Hematopoietic multipotent progenitor cell treated with erythropoietin and hydrocortisone succinate and interleukin-3 and kit ligand, for 15 days (in vitro differentiated cells): Measurements from ENCODE around the gene HAUS3.

ENCODE experiments used
- DNase-seq: peaks from one replicate; pipeline ENCODE4 v3.0.0-alpha.2; 2015; ENCODE audit warnings: low spot score

HAUS3 gene, protein sequence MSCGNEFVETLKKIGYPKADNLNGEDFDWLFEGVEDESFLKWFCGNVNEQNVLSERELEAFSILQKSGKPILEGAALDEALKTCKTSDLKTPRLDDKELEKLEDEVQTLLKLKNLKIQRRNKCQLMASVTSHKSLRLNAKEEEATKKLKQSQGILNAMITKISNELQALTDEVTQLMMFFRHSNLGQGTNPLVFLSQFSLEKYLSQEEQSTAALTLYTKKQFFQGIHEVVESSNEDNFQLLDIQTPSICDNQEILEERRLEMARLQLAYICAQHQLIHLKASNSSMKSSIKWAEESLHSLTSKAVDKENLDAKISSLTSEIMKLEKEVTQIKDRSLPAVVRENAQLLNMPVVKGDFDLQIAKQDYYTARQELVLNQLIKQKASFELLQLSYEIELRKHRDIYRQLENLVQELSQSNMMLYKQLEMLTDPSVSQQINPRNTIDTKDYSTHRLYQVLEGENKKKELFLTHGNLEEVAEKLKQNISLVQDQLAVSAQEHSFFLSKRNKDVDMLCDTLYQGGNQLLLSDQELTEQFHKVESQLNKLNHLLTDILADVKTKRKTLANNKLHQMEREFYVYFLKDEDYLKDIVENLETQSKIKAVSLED

DNA sequence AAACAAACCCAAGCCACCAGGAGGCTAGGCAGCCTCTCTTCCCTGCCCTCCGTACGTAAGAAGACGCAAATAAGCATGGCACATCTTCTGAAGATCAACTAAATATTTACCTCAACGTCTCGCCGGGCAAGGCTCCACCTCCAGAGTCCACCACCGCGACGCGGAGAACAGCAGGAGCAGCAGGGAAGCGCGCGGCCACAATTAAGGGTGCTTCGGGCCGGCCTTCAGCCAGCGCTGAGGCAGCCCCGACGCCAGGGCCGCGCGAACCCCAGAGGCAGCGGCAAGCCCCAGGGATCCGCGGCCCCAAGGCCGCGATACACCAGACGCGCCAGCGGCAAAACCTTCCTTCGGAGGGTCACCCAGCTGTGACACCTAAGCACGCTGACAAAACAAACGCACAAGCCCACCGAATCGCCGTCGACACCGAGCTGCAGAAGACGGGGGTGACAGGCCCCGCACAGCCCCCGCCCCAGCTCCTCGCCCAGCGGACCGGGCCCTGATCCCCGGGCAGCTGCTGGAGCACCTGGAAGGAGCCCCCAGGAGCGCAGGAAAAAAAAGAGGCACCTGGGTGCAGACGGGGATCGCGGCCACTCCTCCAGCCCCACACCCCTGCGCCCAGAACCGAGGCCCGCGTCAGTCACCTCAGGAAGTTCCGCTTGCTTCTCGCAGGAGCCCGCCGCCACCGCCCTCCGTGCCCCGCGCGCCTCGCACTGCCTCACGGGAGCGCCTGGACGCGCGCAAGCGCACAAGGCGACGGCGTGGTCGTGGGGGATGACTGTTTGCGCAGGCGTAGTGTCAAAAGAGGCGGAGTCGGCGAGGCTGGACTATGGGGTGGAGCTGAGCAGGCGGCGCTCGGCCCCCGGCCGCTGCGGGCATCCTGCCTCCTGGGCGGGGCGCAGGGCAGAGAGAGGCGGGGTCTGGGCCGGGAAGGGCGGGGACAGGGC is at the start of gene HAUS3, which contains the start of gene POLN:
Gene HAUS3 (minus strand): TSS at position 712 of the 944 bp plus-strand sequence. CDS start 1,175 bp downstream, outside the sequence.
Gene POLN (minus strand): TSS at position 712 of the 944 bp plus-strand sequence. CDS start 12,890 bp downstream, outside the sequence.
- DNase-seq = peak; percentile 99

DNA sequence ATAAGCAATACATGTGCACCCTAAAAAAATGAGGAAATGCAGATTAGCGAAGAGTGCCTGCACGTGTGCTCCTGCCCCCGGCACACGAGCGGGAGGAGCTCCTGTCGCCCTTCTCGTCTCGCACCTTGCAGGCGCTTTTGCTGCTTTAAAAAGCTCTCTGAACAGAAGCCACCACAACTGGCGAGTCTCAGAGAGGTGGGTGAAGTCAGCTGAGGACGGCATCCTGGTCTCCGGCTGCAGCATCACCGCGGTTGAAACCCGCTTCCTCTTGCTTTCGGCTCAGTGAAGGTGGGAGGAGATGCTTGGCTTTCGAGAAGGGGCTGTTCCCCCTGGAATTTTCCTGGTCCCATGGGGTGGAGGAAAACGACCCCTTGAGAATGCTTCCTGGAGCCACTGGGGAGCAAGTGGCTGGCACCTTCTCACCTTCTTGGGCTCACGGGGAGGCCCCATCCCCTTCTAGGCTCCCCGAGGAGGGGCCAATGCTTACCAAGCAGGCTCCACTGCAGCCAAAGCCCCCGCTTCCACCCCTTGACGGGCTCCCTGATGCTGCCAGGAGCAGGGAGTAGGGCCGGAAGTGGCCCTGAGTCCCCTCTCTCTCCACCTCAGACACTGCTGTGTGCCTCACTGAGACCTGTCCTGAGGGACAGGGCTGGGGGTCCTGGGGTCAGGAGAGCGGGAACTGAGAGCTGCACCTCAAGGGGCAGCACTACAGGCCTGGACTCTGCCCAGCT is 49.2 kb upstream of the HAUS3 start:
- DNase-seq = no peak

DNA sequence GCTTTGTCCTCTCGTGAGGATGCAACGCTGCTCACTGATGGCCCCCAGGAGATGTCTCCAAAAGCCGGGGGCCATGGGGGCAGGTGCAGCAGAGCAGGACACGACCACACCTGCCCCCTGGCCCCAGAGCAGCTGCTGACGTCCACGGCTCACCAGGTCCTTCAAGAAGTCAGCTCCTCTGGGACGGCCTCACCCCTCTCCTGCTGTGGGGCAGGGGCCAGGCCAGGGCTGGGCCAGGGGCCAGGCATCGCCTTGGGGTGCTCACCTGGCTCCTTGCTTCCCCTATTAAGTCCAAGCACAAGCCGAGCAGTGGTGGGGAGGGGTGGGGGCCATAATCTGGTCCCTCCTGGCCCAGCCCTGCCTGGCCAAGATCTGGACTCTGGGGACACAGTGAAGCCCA is 48.6 kb upstream of the HAUS3 start:
- no peak for DNase-seq

DNA sequence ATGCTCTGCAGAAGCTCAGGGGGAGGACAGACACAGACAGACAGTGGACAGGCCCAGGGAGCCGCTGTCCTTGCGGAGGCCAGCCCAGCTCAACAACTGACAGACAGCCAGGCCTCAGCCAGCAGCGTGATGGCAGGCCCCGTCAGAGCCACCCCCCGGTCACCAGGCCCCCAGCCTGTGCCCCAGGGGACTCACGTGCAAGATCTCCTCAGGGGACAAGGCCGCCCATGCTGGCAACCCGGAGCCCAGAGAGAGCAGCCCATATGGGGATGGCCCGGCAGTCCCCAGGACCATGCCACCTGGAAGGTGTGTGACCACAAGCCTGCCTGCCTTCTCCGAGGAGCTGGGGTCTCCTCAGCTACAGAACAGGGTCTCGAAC is 48.0 kb upstream of the HAUS3 start:
- no peak for DNase-seq

DNA sequence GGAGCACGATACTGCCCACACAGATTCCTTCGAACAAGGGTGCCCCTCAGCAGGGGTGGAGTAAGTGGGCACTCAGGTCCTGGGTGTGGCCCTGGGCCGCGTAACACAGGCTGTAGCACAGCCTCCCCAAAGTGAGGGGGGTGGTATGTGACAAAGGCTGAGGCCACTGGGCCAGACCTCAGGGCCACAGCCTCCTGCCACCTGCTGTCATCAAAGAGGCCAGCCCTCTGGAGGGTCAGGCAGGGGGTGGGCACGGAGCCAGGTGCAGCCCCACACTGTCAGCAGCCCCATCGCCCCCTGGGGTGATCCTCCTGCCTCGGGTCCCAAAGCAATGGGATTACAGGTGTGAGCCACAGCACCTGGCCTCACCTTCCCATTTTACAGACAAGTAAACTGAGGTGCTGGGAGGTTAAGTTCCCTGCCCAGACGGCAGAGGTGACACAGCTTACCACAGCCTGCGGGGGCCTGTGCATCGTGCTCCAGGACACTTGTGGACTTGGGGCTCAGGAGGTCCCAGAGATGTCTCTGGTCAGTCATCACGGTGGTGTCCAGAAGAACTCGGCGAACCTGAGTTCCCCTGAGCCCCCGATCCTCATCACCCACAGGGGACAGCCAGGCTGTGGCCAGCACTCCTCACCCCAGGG is 47.5 kb upstream of the HAUS3 start:
- no peak for DNase-seq

DNA sequence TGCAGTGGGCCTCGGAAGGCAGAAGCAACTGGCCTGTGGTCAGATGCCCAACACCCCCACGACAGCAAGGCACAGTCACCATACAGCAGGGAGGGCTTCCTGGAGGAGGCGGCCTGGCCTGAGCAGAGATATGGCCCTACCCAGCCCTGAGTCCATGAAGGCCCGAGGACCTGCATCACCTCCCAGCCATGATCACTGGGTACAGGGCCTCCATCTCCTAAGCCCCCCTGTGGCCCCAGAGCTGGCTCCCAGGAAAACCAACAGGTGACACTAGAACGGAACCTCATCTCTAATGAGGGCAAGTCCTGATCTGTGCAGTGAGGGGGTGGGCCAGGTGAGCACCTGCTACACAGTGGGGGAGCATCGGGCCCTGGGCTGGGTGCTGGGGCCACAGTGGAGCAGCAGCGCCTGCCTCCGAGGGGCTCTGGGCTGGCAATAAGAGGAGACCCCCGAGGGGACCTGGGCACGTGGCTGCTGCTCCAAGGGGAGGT is 46.2 kb upstream of the HAUS3 start:
- no peak for DNase-seq

DNA sequence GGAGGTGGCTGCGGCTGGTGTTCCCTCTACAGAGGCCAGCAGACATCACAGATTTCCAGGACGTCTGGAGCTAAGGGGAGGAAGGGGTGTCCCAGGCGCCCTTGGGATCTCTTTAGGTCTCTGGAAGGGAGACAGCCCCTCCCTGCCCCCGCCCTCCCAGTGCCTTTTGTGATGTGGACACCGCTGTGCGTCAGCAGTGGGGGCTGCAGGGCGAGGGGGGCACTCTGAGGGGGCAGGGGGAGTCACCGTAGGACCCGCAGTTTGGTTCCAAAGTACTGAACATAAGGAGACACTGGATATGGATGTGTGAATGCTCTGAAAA is 45.6 kb upstream of the HAUS3 start:
- no peak for DNase-seq

DNA sequence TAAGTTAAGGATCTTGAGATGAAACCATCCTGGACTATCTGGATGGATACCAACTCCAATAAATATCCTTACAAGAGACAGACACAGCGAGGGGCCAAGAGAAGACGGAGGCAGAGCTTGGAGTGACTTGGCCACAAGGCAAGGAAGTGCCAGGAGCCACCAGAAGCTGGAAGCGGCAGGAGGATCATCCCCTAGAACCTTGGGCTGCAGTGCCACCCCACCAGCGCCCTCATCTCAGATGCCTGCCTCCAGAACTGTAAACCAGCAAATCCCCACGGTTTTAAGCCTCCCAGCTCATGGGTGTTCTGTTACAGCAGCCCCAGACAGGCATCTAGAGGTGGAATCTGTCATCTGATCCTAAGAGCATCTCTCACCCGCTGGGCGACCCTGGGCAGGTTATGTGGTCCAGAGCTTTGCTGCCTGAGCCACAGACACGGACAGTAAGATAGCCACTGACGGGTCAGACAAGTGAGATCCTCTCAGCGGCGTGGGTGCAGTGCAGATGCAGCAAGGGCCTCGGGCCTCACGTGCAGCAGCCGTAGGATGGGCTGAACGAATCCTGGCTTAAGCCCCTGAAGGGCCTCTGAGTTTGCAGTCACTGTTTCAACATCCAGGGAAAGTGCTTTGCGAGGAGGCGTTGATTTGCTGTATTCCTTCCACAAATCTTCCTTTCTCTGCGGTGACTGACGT is 45.1 kb upstream of the HAUS3 start:
- no peak for DNase-seq

DNA sequence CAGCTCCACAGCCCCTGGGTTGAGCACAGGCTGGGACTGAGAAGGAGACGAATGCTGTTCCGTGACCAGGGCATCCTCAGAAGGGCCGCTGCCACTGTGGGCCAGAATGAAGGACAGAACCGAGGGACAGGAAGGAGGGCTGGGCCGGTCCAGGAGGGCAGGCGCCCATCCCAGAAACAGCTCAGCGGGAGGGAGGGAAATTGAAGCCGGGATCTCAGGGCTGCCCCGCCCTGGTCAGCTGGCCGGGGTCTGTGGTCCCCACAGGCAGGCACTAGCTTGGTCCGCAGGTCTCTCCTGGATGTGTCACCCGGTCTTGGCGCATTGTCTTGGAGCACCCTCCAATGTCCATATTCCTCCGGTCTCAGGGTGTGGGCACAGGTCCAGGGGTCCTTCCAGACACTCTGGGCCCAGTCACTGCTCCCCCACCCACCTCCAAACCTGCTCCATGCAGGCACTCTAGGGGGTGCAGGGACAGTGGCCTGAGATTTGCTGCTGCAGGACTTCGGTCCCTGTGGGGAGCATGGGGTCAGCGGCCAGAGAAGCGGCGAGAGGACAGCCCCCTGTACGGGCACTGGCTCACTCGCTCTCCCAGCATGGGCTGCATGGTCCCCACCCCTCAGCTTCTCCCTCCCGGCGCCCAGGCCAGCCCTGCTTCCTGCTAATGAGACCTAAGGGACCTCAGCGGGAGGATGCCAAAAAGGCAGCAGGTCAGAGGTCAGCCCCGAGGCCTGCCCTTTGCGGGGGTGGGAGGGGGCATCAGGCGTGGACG is 43.9 kb upstream of the HAUS3 start:
- DNase-seq = no peak

DNA sequence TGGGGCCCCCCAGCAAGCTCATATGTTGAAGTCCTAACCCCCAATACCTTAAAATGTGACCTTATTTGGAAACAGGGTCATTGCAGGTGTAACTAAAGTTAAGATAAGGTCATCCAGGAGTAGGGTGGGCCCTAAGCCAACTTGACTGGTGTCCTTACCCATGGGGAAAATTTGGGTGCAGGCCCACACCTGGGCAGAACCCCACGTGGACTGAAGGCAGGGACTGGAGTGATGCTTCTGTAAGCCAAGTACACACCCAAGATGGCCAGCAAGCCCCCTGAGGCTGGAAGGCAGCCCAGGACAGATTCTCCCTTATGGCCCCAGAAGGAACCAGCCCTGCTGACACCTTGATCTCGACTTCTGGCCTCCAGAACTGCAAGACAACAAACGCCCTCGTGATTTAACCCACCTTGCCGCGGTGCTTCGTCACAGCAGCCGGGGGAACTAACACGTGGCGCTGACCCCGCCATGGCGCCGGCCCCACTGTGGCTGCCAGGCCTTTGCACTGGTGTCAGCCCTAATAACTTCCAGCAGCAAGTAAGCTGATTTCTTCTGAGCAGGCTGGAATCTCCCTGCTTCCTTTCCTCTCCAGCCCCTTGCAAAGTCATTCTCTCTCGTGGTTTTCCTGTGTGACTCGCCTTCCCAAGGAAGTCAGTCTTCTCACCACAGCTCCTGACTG is 43.2 kb upstream of the HAUS3 start:
- DNase-seq = no peak

DNA sequence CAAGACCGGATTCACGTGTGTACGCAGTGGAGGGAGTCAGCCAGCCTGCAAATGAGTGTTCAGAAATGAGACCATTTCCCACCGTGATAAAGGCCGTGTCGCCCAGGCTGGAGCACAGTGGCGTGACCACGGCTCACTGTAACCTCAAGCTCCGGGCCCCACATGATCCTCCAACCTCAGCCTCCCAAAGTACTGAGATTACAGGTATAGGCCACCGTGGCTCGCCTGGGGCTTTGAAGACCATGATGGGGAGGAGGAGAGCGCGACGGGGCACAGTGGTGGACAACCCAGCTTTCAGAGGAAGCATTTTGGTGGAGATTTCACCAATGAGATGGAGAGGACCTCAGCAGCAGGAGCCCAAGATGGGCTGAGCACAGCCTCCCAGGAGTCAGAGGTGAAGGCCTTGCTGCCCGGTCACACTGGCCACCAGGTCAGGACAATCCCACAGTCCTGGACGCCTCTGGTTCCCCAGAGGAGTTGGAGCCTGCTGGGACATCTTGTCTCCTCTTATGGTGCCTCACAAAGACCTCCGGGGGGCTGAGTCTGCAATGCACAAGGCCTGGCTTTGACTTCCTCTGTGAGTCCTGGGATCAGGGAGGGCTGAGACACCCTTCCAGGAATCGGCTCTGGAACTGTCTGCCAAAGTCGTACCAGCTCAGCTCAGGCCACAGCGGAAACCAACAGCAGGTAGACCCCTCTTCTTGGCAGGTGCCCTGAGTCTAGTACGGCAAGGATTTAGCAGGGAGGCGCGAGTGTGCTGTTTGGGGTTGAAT is 42.4 kb upstream of the HAUS3 start:
- DNase-seq = no peak

DNA sequence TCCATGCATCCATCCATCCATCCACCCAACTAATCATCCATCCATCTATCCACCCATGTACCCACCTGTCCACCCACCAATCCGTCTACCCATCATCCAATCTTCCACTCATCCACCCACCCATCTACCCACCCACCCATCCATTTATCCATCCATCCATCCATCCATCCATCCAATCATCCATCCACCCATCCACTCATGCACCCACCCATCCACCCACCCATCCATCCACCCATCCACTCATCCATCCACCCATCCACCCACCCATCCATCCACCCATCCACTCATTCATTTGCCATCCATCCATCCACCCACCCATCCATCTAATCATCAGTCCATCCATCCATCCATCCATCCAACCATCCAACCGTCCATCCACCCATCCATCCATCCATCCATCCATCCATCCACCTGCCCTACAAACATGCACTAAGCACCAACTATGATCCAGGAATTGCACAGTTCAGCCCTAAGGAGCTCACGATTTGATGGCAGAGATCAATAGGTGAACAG is 41.3 kb upstream of the HAUS3 start:
- DNase-seq = no peak

DNA sequence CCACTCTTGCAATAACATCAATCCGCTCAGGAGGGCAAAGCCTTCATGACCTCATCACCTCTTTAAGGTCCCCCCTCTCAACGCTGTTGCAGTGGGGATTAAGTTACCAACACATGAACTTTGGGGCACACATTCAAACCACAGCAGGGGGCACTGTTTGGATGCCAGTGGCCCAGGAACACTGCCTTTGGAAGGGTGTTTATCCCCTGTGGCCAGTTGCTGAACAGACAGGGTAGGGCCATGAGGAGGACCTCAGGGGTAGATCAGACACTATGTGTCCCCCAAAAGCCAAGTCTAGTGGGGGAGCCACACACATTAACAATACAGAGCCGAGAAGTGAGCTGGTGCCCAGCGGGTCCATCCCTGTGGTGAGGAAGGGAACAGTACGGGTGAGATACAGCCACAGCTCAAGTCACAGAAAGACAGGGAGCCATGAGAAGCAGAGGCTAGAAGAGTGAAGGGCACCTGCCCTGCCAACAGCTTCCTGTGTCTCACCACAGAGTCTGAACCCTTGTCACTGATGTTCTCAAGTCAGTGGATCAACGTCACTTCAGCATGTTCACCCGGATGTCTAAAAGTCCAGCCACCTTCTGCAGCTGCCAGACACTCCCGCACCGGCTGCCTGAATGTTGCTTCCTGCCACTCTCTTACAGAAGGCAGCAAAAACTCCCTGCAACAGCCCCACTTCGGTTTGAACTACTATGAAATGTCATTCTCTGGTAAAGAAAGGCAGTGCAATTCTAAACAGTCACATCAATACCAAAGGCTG is 39.8 kb upstream of the HAUS3 start:
- no peak for DNase-seq

DNA sequence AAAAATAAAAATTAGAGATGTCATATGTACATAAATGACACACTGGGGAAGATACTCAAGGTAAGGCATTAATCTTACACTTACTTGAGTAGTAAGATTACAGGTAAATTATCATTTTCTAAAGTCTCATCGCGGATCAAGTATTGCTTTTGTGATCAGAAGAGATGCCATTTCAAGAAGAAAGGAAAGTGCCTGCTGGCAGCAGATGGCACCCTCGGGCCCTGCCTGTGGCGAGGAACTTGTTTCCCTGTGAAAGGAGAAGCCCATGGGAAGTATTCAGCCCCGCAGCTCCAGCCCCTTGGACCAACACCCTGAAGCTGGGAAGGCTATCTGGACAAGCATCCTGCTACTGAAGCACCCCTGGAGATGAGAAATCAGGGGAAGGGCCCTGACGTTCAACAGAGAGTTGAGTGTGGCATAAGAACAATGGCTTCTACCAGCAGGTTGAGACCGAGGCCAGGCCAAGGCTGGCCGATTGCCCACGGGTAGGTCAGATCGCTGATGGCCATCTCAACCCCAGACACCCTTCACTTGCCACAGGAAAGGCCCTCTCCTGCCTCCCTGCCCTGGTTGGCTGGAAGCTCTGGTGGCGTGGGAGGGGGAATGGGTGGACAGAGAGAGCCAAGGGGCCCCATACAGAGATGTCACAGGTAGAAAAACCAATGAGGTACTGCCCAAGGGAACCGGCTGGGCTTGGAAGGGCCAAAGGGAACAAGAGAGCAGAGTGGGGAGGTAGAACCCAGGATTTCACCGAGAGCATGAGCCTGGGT is 38.8 kb upstream of the HAUS3 start:
- no peak for DNase-seq

DNA sequence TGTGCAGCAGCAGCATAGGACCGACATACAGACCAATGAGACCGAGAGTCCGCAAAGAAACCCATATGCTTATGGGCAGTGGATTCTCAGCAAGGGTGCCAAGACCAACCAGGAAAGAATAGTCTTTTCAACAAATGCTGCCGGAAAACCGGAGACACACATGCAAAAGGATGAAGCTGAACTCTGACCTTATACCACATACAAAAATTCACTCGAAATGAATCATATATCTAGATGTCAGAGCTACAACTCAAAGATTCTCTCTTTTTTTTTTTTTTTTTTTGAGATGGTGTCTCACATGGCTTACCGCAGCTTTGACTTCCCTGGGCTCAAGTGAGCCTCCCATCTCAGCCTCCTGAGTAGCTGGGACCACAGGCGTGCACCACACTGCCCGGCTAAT is 36.0 kb upstream of the HAUS3 start:
- DNase-seq = no peak

DNA sequence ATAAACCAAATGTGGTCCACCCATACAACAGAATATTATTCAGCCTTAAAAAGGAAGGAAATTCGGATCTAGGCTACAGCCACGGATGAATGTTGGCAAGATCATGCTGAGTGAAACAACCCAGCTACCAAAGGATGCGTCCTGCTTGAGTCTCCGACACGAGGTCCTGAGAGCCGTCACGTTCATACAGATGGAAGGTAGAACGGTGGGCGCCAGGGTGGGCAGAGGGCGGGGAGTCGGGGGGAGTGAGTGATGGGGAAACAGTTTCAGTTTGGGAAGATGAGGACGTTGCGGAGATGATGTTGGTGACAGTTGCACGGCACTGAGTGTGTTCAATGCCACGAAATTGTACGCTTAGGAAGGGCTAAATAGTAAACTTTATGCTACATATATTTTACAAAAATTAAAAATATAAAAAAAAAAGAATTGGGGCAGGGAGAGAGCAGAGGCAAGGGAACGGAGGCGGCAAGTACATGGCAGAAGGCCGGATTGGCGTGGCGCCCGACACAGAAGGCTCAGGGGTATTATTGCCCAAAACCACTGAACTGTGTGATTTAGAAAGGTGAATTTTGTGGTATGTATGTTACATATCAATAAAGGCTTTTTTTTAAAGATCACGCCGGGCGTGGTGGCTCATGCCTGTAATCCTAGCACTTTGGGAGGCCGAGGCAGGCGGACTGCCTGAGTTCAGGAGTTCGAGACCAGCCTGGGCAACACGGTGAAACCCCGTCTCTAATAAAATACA is 34.8 kb upstream of the HAUS3 start:
- no peak for DNase-seq
